ENCODE data around the gene SLC26A8. TPM values are rescaled to one million over a fixed set of nuclear protein-coding genes. Genes with fewer than 3 reads are reported as not detected.
"Not testable (repeated sequence)": the region's sequence is repeated elsewhere in the genome, so short reads cannot be mapped to it uniquely, and the experiment has no call there.

Gene SLC26A8
- total RNA-seq, 1 donor from 2014 or later = not detected

DNA sequence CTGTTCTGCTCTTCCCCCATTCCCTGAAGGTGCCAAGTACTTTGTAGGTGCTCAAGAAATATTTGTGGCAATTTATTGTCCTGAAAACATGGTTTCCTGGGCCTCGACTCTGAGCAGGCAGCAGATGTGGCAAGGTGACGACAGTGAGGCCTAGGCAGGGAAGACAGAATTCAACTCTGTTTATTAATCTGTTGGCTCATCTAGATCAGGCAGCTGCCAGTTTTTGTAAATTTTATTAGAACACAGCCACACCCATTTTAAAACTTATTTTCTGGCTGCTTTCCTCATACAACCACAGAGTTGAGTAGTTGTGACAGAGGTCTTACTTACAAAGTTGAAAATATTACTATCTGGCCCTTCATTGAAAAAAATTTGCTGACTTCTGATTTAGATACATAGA lies 27.7 kb upstream of the SLC26A8 start:
- intact Hi-C loops (cut with micrococcal nuclease) = no loop called here

DNA sequence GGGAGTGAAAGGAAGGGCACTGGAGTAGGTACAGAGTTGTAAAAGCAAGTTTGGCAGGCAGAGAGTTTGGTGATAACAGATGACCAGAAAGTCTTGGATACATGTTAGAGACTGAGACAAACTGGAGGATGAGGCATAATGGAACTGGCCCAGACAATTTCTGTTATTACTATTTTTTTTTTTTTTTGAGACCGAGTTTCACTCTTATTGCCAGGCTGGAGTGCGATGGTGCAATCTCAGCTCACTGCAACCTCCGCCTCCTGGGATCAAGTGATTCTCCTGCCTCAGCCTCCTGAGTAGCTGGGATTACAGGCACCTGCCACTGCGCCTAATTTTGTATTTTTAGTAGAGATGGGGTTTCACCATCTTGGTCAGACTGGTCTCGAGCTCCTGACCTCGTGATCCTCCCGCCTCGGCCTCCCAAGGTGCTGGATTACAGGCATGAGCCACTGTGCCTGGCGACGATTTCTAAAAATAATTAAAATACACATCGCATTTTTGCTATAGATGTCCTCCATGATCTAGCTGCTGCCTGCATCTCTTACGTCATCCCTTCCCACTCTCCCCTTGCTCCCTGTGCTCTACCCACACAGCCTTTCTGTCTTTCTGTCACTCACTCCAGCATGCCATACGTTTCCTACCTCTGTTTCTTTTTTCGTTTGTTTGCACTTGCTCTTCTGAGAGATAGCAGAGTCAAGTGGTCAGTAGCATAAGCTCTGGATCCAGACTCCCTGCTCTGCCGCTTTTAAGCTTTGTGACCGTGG lies 26.7 kb upstream of the SLC26A8 start:
- intact Hi-C loops (cut with micrococcal nuclease) = no loop called here

DNA sequence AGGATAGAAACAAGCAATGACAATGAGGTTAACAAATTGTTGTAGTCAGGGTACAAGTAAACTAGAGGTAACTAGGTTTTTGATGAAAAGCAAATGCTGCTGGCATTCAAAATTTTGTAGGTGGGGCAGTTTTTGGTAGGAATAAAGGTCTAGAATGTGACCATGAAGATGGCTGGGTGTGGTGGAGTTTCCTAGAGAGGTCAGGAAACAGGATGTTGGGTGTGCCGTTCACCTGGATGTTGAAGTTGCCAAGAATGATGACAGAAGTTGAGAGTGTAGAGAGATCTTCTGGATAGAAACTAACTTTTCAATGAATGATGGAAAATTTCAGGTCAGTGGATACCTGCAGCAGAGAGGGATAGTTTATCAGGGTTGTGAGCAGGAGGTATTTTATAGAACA lies 25.9 kb upstream of the SLC26A8 start:
- intact Hi-C loops (cut with micrococcal nuclease) = no loop called here

DNA sequence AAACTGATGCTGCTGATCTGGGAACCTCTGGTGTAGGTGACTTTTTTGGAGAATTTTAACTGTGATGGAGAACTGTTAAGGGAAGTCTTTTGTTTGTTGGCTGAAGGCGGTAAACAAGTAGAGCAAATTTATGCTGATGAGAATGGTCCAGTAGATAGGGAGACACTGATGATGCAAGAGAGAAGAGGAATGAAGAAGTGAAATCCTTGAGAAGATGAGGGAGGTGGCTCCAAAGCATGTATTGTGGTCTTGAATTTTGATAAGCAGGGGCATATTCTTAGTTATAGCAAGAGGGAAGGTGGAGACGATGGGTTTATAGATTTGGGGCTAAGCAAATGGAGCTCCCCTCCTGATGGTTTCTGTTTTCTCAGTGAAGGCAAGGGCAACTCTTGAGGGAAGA lies 25.1 kb upstream of the SLC26A8 start:
- intact Hi-C loops (cut with micrococcal nuclease) = no loop called here

DNA sequence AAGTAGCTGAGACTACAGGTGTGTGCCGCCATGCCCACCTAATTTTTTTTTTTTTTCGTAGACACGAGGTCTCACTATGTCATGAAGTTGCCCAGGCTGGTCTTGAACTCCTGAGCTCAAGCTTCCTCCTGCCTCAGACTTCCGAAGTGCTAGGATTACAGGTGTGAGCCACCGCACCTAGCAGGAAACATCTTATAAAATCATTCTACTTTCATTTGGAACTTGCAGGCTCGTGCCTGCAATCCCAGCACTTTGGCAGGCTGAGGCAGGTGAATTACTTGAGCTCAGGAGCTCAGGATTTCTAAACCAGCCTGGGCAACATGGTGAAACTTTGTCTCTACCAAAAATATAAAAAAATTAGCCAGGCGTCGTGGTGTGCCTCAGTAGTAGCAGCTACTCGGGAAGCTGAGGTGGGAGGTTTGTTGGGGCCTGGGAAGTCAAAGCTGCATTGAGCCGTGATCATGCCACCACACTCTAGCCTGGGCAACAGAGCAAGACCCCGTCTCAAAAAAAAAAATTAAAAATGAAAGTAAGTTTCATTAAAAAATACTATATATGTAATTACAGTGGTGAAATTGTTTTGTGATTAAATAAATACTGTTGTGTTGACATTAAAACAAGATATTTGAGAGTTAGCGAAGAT lies 18.3 kb upstream of the SLC26A8 start:
- intact Hi-C loops (cut with micrococcal nuclease) = no loop called here

DNA sequence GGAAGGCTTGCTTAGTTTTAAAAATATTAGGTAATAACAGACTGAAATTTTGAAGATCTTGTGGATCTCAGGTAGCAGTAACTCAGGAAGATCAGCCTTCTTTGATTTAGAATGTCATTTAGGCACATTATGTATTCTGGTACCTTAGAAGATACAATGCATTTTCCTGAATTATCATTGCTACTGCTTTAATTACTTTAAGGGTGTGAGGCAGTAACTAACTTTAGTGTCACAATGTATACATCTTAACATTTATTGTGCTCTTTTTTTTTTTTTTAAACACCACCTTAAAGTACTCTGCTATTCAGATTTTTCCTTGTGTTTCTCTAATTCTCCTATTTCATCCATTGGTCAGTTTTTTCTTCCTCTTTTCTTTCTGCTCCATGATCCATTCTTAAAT lies 16.5 kb upstream of the SLC26A8 start:
- intact Hi-C loops (cut with micrococcal nuclease) = no loop called here

DNA sequence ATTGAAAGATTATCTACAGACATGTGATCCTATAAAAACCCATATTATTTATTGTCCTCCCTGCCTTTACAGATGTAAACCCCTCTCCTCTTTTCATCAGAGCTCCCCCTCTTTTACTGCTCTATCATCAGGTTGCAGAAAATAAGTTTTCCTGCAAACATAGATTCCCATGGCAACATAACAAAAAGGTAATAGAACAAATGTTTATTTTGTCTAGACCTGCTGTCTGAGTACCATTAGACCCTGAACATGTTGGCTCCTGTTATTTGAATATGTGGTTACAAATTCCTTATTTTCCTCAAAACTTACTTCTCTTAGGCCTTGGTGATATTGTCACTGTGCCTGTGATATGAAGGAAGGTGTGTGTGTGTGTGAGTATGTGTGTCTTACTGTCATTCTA lies 14.7 kb upstream of the SLC26A8 start:
- intact Hi-C loops (cut with micrococcal nuclease) = no loop called here

DNA sequence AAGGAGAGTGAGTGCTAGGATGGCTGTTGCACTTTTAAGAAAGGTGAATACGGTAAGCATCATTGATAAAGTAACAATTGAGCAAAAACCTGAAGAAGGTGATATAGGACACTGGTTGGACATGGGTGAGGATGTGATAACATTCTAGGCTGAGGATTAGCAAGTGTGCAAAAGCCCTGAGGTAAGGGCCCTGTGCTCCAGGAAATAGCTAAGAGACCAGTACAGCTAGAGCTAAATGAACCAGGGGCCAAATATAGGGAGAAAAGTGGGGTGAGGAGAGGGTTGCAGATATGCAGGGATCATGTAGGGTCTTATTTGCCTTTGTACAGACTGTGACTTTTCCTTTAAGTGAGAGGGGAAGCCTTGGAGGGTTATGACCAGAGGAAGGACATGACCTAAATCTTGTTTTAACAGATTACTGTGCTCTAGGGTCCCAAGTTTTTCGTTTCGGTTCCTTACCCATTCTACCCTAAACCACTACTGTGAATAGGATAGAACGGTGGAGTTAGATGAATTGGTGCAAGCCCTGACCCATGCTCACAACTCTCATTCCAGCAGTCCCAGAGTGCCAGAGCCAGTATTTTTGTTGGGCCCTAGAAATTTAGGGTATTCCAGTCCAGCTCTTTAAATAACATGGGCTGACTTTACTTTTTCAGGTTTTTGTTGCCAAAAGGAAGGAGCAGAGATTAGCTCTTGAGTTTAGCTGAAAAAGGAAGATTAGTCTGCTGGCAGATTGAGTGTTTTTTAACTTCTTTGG lies 13.9 kb upstream of the SLC26A8 start:
- intact Hi-C loops (cut with micrococcal nuclease) = no loop called here

DNA sequence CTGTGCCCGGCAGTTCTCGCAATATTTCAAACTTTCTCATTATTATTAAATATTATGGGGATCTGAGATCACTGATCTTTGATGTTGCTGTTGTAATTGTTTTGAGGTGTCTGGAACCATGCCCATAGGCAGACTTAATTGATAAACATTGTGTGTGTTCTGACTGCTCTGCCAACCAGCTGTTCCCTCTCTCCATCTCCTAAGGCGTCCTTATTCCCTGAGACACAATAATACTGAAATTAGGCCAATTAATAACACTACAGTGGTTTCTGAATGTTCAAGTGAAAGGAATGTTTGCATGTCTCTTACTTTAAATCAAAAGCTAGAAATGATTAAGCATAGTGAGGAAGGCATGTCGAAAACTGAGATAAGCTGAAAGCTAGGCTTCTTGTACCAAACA lies 10.8 kb upstream of the SLC26A8 start:
- intact Hi-C loops (cut with micrococcal nuclease) = no loop called here

DNA sequence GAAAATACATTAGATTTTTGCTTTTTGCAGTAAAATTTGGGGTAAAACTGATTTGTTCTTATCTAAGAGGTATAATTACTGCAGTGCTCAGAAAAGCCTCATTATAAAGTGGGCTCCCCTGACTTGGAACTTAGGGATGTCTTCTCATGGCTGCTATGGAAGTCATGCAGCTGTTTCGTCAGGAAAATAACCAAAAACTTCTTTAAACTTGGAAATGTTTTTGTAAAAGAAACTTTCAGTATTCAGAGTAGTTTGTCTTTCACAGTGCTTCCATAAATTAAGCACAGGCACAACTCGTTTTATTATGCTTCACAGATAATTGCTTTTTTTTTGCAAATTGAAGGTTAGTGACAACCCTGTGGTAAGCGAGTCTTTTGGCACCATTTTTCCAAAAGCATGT lies 10.0 kb upstream of the SLC26A8 start:
- intact Hi-C loops (cut with micrococcal nuclease) = no loop called here

DNA sequence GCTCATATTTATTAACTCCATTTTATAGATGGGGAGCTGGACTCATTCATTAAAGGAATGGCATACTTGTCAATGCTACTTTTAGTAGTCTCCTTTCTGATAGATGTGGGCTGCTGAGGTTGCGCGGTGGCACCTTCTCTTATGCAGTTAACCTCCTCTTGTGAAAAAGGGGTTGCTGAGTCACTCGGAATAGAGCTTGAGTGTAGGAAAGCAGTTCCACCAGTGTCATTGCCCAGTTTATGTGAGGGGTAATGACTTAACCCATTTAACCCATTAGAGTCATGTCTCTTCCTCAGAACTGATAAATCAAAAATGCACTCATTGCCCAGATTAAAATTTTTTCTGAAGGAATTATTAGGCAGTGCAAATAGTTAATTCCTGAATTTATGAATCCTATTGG lies 9.5 kb upstream of the SLC26A8 start:
- intact Hi-C loops (cut with micrococcal nuclease) = no loop called here

DNA sequence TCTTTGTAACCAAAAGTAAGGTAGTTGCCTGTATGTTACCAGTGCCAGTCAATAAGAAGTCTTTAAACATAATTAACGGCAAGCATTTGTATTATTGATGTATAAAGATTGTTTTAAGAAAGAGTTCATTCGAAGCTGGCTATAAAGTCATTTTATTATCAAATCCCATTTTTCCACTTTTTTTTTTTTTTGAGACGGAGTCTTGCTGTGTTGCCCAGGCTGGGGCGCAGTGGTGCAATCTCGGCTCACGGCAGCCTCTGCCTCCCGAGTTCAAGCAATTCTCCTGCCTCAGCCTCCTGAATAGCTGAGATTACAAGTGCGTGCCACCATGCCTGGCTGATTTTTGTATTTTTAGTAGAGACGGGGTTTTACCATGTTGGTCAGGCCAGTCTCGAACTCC lies 8.7 kb upstream of the SLC26A8 start:
- intact Hi-C loops (cut with micrococcal nuclease) = not testable (repeated sequence)

DNA sequence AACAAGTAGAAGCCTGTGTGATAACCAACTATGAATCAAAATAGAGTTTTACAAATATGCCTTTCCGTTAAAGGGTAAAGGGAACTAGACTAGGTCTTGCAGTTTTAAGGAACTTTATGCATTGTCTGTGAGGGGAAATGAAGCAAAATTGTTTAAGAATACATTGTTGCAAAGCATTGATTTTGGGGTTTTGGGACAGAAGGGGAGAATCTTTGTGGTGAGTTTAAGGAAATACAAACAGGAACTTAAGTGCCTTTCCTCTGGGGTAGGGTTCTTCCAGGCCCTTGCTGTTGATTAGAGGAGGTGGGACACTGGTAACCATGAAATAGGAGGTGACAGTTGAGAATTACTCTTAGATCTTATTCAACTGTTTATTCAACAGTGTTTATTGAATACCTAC lies 7.8 kb upstream of the SLC26A8 start:
- intact Hi-C loops (cut with micrococcal nuclease) = no loop called here

DNA sequence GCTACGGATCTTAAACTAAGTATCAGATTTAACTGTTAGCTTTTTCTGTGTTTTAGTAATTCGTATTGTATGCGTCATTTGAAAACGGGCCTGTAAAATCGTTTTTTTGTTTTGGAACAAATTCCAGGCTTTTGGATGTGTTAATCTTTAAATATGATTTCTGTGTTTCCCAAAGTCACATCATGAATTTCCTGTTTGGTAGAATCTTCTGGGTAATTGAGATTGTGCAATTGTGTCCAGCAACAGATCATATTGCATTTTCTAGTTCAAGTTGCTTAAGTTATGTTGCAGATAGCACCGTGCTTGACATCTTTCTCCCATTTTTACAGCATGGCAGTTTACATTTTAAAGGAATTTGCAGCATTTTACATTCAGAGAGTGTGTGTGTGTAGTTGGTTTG lies 5.0 kb upstream of the SLC26A8 start:
- intact Hi-C loops (cut with micrococcal nuclease) = loop anchor here (1.0 to 5.0 kb wide), 3 partner anchors 394 to 517 kb away; partner anchors contain the start of genes KCTD20, PXT1 and STK38

DNA sequence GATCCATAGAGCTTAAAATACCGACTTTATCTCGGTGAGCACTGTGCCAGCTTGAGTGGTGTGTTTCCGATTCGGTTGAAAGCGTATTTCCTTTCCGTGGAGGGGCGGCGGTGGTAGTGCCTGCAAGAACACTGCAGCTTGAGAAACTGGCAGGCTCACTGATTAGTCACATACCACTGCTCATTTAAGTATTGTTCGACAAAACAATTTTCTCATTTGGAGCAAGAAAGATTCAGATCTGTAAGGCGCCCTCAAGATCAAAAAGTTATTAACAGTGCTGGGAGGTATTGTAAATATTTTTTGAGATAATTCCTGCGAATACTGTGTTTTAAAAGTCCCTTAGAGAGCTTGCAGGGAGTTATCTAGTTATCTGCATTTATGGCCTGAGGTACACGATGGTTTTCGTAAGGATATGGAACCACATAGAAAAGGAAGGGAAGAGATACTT lies 4.5 kb upstream of the SLC26A8 start:
- intact Hi-C loops (cut with micrococcal nuclease) = loop anchor here (1.0 to 5.0 kb wide), 3 partner anchors 394 to 518 kb away; partner anchors contain the start of genes KCTD20, PXT1 and STK38

DNA sequence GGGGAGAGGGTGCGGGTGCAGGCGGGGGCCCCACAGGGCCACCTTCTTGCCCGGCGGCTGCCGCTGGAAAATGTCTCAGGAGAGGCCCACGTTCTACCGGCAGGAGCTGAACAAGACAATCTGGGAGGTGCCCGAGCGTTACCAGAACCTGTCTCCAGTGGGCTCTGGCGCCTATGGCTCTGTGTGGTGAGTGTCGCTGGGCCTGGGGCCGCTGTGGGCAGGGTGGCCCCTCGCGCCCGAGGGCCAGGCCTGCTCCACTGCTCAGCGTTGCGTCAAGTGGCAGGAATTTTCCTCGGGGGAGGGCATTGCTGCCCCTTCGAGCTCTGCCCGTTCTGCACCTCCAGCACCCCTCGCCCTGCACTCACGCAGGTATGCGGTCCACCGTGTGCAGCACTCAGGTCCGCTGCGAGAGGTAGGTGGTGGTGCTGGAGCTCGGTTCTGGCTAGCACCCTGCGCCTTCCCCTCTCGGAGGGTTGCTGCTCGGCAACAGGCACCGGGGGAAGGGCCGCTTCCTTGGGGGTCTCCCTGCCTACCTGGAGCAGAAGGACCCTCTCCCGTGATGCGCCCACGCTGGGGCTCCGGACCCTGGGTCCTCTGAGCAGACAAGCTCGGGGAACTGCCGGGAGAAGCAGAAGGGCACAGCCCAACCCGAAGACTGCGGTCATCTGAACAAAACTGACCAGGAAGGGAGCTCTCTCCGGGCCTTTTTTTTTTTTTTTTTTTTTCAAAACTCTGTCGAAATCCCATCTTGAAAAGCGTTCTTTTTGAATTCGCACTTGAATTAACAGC lies 3.8 kb upstream of the SLC26A8 start:
- intact Hi-C loops (cut with micrococcal nuclease) = loop anchor here (2.0 to 5.0 kb wide), 2 partner anchors 414 to 519 kb away; partner anchors contain the start of genes KCTD20, PXT1 and STK38

DNA sequence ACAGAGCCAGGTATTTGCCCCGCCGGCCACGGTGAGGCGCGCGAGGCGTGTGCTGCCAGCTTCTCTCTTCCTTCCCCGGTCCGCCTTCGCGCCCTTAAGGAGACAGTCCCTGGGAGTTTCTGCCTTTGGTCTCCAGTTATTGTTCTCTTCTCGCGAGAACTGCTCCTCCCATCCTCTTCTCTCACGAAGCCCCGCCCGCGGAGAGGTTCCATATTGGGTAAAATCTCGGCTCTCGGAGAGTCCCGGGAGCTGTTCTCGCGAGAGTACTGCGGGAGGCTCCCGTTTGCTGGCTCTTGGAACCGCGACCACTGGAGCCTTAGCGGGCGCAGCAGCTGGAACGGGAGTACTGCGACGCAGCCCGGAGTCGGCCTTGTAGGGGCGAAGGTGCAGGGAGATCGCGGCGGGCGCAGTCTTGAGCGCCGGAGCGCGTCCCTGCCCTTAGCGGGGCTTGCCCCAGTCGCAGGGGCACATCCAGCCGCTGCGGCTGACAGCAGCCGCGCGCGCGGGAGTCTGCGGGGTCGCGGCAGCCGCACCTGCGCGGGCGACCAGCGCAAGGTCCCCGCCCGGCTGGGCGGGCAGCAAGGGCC lies 3.2 kb upstream of the SLC26A8 start, which contains the start of gene MAPK14:
Gene MAPK14, plus strand, starts transcription at position 308 of the 587 bp plus-strand sequence. CDS start 350 bp downstream, outside the sequence.
- intact Hi-C loops (cut with micrococcal nuclease) = loop anchor here (1.0 to 5.0 kb wide), 12 partner anchors 68 to 885 kb away; partner anchors contain the start of genes KCTD20, PXT1, SRSF3 and STK38

DNA sequence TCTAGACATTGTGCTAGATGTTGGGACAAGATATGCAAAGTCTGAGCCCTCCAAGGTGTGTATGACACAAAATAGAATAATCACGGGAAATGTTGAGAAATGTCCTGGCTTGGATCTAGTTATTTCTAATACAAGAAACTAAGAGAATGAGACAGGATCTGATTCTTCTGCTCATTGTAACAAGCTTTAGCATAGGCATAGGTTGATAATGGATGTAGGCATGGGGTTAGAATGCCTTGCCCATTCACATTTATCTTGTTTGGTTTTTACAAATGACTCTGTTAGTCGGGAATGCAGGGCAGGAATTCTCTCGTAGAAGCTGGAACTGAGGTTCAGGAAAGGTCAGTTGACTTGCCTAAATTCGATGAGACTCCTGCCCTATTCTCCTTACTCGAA lies 1.5 kb upstream of the SLC26A8 start:
- intact Hi-C loops (cut with micrococcal nuclease) = loop anchor here (5.0 kb wide), 1 partner anchor 416 kb away; the partner anchor contains the start of genes KCTD20 and PXT1

DNA sequence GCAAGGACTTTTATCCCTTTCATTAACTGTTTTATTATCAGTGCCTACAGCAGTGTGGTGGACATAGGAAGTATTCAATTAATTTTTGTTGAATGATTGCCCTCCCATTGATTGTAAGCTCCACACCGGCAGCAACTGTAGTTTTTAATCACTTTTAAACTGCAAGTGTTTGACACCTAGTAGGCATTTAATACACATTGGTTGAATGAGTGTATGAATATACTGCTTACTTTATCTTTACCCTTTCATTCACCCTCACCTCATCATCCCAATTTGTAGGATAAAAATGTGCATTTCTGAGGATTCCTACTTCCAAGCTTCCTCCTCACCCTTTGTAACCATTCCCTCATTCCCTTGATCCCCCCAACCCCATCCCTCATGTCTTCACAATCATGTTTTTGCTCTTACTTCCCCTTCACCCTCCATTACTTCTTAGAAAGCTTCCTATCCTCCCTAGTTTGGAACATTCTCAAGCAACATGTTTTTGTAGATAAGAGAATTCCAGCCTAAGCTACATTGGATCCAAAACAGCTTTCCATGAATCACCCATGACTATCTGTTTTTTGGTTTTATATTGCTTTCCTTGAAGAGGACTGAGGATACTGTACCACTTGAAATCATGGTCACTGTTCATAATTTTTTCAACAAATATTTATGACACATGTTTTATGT lies 955 bp upstream of the SLC26A8 start:
- intact Hi-C loops (cut with micrococcal nuclease) = loop anchor here (5.0 kb wide), 1 partner anchor 417 kb away; the partner anchor contains the start of genes KCTD20 and PXT1

DNA sequence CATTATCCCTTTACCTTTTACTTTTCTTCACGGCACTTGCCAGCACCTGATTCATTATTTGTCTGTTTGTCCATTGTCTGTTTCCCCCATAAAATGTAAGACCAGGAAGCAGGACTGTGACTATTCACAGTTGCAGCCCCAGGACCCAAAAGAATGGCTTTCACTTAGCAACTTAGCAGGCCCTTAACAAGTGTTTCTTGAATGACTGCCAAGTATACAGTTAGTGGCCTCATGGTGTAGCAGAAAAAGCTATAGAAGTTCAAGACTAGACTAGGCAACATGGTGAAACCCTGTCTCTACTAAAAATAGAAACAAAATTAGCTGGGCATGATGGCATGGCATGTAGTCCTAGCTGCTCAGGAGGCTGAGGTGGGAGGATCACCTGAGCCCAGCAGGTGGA lies 4.3 kb downstream of the SLC26A8 start:
- intact Hi-C loops (cut with micrococcal nuclease) = no loop called here
